ENCODE measurements around the gene DNAH9.
A peak's percentile ranks its signal among the peaks of the same experiment; 100 is the strongest.

The DNAH9 gene

DNA sequence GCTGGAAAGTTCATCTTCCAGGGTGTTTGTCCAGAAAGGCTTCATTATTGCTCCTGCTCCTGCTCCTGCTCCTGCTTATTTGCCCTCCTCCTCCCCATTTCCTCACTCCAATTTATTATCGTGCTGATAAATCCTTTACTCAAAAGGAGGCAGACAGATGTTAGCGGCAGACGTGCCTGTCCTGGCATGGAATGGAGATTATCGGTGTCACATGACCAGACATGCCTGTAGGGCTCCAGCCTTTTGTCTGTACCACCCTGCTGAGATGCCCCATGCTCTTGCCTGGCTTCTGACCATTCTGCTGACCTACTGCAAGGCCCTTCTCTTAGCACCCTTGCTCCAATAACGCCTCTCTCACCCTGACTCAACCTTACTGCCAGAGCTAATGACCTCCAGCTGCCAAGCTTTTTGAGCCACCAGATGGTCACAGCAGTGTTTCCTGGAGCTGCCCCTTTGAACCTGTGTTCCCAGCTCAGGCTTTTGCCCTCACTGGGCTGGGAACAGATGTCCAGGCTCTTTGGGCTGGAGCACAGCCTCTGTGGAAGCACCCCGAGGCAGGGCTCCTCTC is 12.8 kb downstream of the DNAH9 start:
- no peak for DNase-seq (ENCODE audit: low read depth, low spot score)

DNA sequence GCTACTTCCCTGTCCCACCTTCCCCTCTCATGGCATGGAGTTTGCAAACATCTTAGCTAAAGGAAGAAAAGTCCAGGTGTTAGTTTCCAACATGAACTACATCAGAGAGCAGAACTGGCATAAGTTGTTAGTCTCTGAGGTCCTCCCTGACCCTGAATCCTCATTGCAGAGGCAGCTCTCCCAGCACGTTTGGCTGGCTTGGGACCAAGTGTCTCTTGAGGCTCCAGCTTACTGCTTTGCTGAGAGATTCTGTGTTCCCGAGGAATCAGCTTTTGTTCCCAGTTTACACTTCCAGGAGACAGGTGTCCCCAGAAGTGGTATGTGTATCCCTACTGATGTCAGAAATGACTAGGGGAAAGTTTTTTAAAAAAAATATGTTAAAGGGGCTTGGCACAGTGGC is 14.7 kb downstream of the DNAH9 start:
- no peak for DNase-seq (ENCODE audit: low read depth, low spot score)

DNA sequence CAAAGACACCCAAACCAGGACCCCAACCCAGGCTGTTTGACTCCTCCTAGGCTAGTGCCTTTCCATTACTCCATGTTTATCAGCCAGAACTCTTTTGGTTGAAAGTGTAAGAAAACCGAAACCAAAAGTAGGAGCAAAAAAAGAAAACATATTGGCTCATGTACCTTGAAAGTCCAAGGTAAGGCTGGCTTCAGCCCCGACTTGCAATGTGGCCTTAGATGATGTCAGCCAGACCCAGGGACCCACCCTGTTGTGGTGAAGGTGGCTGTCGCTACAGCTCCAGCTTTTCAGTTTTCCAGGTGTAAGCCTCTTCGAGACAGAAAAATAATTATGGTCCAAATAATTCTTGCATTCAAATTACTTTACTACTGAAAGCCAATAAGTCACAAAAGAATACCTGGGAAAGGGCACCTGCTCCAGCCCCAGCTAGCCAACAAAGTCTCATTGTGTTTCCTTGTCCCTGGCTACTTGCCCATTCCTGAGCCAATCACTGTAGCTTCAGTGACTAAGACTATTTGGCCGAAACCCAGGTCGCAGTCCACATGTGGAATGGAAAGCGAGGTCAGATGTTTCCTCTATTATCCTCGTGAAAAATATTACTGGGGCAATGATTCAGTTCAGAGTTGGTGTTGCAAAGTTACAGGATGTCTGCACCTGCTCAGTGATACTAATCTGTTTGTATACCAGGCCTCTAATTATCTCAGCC is 20.7 kb downstream of the DNAH9 start:
- DNase-seq (ENCODE audit: low read depth, low spot score): no peak

DNA sequence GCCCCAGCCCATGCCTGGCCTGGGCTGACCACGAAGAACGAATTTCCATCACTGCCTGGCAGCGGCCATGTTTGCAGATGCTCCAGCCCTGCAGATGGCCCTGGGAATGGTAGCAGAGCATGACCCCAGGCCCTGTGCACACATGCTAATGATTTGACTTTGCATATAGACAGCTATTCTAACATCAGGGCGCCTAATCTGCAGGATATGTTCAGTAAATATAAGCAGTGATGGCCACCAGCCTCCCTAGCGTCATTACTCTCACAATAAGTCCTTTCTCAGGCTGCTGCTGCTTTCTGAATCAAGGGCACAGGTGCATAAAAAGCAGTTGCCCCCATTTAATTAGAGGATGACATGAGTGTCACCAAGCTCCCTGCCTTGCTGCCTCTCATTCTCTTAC is 24.2 kb downstream of the DNAH9 start:
- no peak for DNase-seq (ENCODE audit: low read depth, low spot score)

DNA sequence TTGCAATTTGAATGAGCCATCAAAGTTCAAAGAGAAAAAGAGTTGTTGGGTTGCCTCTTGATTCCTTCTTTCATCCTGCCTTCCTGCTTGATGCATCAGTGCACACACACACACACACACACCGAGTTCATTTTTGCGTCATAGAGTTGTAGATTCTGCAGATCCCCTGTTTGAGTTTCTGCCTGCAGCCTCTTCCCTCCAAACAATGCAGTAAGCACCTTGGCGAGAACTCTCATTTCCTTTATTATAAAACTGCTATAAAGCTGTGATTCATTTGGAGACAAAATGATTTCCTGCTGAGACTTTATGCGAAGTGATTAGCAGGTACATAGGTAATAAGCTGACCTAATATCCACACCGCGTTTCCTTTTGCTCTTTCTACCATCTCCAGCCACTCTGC is 26.7 kb downstream of the DNAH9 start:
- DNase-seq (ENCODE audit: low read depth, low spot score): no peak

DNA sequence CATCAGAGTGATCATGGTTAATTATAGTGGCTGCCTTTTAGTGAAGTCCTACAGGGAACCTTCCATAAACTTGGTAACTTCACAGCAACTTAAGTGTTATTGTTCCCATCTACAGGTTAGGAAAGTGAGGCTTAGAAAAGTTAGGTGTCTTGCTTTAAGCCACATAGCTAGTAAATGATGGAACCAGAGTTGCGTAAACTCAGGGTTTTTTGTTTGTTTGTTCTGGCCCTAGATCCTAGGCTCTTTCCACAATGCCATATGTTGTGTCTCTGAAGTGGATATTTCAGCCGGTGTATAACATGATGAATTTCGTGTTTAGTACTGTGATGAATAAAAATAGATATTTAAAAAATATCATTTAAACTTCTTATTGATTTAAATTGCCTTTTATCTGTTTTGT is 27.6 kb downstream of the DNAH9 start:
- DNase-seq (ENCODE audit: low read depth, low spot score): no peak

DNA sequence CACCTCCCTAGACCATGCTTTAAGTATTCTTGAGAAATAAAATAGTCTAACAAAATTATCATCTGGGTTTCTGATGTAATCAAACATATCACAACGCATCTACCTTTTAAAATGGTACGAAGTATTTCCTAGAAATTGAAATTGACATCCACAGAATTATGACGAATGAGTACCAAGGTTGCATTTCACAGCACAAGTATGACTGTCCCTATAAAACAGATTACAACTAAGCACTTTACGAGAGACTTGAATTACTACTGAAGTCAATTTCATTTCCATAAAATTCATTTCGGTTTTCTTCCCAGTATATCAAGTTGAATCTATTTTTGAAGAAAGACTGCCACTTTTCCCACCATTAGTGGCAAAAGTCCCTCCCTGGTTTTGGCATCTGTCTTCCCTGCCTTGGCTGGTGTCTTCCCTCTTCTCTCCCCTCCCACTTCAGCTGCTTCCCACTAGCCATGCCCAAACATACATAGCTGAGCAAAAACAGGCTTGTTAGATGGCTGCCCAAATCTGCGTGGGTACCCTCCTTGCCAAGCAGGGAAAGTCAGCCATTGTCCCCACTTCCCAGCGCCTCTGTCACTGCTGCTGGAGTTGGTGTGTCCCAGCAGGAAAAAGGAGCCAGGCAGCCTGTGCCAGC is 29.2 kb downstream of the DNAH9 start:
- DNase-seq (ENCODE audit: low read depth, low spot score): no peak

DNA sequence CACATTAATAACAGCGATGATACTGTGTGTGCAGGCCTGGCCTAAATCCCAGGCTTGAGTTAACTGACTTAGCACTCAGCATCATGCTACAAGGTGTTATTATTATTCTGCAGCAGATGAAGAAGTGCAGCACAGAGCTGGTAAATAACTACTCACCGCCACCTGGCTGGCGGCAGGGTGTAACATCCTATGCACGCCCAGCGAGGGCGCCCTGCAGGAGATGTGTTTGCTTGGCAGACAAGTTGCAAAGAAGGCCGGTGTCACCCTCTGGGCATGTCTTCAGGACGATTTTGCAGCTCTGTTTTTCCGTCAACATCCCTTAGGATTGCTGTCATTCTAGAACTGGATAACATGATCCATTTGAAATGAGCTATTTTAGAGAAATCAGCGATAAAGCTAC is 30.1 kb downstream of the DNAH9 start:
- DNase-seq (ENCODE audit: low read depth, low spot score): no peak

DNA sequence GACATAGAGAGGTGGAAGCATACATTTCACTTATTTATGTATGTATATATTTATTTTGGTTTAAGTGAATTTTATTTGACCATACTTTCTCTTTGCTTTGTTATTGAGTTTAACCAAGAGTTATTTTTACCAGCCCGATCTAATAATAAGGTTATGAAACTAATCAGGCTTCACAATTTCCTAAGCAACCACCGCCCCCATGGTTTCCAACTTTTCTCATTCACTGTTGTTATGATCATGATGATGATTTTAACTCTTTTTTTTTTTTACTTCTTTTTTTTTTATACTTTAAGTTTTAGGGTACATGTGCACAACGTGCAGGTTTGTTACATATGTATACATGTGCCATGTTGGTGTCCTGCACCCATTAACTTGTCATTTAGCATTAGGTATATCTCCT is 30.6 kb downstream of the DNAH9 start:
- no peak for DNase-seq (ENCODE audit: low read depth, low spot score)

DNA sequence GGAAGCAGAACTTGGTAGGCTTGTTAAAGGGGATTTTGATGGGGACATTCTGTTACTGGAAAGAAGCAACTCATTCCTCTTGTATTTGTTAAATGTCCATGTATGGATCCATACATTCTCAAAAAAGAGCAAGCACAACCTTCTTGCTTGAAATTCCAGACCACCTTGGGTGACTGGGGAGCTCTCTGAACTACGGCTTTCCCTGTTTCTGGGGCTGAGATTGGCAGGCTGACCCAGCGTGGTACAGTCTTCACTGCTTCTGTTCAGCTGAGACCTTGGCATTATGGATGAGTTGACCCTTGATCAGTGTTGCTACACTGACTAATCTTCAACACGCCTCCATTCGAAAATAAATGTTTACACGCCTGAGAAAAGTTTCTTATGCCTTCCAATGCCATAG is 38.5 kb downstream of the DNAH9 start:
- no peak for DNase-seq (ENCODE audit: low read depth, low spot score)

DNA sequence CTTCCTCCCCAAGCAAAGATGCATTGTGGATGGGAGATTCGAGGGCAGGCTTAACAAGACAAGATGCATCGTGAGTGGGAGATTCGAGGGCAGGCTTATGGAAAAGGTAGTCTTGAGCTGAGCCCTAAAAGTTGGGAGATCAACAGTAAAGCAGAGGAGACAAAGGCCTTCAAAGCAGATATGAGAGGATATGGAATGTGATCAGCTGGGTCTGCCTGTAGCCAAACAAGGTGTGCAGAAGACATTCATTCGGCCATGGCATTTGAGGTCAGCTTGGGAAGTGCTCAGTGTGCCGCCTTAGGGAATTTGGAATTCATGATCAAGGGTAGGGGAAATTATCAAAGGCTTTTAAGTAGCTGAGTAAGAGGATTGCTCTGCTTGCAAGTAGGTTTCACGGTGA is 39.5 kb downstream of the DNAH9 start:
- DNase-seq (ENCODE audit: low read depth, low spot score): no peak

DNA sequence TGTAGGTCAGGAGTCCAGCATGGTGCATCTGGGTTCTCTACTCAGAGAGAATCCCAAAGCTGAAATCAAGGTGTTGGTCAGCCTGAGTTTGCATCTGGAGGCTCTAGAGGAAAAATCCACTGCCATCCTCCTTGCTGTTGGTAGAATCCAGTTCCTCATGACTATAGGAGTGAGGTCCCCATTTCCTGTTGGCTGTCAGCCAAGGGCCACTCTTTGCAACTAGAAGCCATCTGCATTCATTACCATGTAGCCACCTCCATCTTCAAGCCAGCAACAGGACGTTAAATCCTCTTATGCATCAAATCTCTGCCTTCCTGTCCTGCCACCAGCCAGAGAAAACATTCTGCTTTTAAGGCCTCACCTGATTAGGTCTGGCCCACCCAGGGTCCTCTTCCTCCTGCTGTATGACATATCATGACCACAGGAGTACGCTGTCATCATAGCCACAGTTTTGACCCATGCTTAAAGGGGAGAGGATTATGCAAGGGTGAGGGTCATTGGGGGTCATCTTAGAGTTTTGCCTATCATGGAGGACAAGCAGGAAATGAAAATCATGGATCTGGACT is 40.5 kb downstream of the DNAH9 start:
- DNase-seq (ENCODE audit: low read depth, low spot score): no peak

DNA sequence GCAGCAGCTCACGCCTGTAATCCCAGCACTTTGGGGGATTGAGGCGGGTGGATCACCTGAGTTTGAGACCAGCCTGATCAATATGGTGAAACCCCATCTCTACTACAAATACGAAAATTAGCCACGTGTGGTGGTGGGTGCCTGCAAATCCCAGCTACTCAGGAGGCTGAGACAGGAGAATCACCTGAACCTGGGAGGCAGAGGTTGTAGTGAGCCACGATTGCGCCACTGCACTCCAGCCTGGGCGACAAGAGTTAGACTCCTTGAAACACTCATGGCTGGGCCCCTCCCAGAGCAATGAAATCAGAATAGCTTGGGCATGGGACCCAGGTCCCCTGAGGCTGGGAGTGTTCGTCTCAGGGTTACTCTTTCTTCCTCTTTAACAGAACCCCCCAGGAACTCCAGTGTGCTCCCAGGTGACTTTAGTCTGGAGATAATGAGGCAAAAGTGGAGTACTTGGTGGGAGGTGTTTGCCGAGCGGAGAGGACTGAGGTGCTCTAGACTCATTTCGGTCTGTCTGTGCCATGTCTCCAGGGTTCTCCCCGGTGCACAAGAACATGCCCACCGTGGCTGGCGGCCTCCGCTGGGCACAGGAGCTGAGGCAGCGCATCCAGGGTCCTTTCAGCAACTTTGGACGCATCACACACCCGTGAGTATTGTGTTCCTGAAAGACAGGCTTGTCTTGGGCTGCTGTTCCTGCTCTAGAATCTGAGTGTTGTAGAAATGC is 41.6 kb downstream of the DNAH9 start:
- DNase-seq (ENCODE audit: low read depth, low spot score): no peak

DNA sequence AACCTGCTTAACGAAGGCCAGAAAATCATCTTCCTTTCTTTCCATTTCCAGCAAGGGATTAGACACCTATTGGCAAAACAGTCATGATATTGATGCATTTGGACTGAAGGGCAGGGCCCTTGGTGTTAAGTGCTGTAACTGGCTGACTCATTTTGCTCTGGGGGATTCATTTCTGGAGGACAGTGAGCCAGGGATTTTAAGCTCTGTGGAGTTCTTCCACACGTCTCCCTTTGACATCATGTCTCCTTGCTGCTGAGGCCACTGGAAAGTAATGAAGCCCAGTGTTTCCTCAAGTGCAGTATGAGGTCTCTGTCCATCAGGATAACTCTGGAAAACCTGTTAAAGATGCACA is 42.2 kb downstream of the DNAH9 start:
- no peak for DNase-seq (ENCODE audit: low read depth, low spot score)

DNA sequence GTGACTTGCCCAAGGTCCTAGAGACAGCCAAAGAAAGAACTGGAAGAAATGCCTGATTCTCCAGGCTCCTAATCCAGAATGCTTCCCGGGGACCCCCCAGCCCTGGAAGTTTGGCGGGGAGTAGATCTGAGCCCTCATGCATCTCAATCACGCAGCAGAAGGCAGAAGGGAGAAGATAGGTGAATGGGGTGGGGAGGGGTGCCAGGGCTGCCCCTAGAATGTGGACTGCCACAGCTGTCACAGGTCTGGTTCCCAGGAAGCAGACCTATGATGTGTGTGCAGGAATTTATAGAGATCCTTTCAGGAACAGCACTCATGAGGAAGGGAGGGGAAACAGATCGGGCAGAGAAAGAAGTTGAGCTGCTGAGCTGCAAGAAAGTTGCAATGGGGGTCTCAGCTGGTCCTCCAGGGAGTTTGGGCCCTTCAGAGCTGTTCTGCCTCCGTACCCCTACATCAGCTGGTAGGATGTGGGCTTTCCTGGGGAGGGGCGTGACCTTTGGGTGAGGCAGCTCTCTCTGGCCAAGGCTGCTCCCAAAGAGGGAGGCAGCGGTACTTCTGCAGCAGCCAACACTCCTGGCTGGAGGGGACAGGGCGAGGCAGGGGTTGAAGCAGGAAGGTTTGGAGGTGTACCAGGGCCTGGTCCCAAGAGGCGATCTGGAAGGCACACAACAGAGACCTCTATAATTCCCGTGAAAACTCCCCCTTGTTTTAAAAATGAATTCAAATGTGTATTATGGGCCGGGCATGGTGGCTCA is 43.4 kb downstream of the DNAH9 start:
- no peak for DNase-seq (ENCODE audit: low read depth, low spot score)

DNA sequence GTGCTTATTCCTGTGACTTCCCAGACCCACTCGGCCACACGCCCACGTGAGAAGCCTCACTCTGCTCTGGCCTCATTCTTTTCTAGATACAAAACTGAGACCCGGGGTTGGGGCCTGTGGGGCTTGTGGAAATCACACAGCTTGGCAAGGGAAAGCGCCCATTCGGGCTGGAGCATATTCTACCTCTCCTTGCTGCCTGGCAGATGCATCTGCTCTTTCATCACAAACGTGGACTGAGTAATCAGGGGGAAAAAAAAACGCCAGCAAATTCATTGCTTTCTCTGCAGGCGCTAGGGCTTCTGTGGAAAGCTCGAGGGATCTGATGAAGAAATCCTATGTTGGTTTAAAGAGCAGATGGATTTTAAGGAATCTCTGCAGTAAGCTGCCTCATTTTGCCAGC is 44.4 kb downstream of the DNAH9 start:
- no peak for DNase-seq (ENCODE audit: low read depth, low spot score)

DNA sequence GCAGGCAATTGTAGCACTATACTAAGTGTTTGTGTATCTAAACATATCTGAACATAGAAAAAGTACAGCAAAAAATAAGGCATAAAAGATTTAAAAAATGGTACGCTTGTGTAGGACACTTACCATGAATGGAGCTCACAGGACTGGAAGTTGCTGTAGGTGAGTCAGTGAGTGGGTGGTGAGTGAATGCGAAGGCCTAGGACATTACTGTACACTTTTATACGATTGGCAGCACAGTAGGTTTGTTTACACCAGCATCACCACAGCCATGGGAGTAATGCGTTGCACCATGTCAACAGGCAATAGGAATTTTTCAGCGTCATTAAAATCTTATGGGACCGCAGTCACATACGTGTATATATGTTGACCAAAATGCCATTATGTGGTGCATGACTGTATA is 45.6 kb downstream of the DNAH9 start:
- no peak for DNase-seq (ENCODE audit: low read depth, low spot score)

DNA sequence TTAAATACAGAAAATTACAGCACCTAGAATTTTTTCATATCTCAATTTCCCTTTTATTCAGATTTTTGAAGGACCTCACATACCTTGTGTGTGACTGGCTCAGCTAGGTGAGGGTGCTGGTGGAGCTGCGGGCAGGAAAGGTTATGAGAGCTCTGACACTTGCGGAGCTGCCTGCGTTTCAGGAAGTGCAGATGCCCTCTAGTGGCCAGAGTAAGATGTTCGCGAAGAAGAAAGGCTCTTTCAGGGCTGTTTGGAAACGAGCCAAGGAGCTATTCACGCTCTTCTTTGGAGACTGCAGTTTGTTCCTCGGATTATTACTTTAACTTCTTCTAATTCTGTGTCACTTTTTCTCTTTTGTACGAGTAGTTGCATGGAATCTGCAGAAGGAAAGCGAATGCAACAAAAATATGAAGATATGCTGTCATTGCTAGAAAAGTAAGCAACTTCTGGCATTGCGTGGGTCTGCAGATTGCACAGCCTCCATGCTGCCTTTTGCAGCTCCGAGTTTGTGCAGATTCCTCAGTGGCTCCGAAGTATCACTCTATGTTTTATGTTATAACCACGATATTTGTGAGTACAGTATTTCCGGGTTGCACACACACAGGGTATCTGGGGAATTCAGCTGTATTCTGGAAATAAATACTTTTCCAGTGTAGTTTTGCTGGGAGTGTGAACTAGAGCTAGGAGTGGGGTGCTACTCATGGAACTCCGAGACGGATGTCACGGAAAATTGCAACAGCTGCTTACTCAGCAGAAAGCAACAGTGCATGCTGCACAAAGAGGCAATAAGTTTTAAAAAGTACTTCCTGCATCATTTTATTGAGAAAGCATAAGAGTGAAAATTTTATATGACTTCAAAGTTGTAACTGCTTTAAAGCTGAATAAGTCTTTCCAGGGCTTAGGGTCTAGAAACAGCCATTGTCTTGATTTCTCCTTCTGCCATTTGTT is 46.3 kb downstream of the DNAH9 start:
- DNase-seq (ENCODE audit: low read depth, low spot score): peak; percentile 80

DNA sequence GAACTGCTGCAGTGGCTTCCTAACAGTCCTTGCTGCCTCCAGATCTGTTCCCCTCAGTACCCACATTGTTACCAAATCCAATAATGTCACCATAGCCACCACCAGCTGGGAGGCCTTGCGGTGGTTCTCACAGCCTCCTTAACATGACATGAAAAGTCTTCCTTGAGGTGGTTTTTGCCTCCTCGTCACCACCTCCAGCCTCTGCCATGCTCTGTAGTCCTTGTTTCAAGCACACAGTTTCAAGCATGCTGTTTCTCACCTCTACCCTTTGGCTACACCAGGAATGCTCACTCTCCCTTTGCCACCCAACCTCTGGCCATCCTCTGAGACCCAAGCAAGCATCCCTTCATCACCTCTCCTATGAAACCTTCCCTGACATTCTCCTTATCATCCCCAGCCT is 47.2 kb downstream of the DNAH9 start:
- no peak for DNase-seq (ENCODE audit: low read depth, low spot score)

DNA sequence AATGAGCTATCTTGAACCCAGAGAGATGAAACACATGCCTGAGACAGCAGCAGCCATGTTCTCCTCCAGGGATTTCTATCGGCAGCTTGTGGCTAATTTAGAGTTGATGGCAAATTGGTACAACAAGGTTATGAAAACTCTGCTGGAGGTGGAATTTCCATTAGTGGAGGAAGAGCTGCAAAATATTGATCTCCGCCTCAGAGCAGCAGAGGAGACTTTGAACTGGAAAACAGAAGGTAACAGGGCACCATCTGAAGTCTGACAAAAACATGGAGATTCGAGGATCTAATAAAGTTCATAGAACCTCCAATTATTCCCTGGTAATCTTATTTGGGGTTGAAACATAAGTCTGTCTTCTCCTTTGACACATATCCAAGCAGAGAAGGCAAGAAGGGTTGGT is 52.8 kb downstream of the DNAH9 start:
- DNase-seq (ENCODE audit: low read depth, low spot score): no peak

DNA sequence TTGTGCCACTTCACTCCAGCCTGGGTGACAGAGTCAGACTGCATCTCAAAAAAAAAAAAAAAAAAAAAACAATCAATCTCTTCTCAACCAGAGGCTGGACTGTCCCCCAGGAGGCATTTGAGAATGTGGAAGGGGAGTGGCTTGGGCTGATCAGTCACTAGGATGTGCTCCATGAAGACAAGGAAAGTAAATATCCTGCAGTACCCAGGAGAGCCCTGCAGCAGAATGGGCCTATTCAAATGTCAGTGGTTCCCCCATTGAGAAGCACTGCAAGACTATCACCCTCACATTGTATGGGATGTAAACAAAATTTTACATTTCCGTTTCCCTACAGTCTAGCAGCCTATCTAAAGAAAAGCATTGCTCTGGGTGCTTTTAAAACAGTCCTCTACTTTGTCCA is 70.3 kb downstream of the DNAH9 start:
- DNase-seq (ENCODE audit: low read depth, low spot score): no peak

Measured in astrocyte of the hippocampus (primary cell).